ENCODE measurements around the gene TP53INP2. TPM values are rescaled to one million over a fixed set of nuclear protein-coding genes. Genes with fewer than 3 reads are reported as not detected.

TP53INP2 gene
- total RNA-seq, 1 experiment from 2014 or later: 7.1 TPM

GRCh38 chr20:34709044-34709830, 5.1 kb downstream of the TP53INP2 start (continued):
- TF ChIP-seq REST (IDR thresholded peaks at IDR 0.05; ENCODE audit: low read depth): no peak

DNA sequence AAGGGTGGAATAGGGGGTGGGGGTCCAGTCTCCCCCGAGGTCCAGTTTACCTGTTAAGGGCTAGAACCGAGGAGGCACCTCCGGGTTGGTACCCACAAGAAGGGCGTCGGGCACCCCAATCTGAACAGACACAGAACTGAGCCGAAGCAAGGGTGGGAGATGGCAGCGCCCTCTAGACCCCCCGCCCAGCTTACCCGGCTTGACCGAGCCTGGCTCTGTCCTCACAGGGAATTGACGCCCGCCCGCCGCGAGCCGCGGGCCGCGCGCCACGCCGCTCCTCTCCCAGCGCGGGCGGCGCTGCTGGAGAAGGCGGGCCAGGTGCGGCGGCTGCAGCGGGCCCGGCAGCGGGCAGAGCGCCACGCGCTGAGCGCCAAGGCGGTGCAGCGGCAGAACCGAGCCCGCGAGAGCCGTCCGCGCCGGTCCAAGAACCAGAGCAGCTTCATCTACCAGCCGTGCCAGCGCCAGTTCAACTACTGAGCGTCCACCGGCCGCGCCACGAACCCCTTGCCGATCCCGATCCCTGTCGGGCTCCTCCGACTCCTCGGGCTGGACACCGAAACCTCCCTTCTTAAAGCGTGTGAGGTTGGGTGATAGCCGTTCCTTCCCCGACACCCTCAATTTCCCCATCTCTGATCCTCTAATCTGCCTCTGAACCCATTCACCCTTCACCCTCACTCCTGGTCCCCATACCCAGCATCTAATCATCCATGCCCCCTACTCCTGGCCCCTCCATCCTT, 5.9 kb downstream of the TP53INP2 start:
- ATAC-seq: peak; percentile 67
- no peaks in the 10 kb centered on the region for H4K20me1 ChIP-seq (ENCODE audit: insufficient read depth)
- no TSS peak for BruUV-seq (replicated peaks)
- intact Hi-C loops (cut with micrococcal nuclease): loop anchor here (2.0 to 5.0 kb wide), 3 partner anchors 131 to 519 kb away; no protein-coding TSS in a partner anchor
- no peaks in the 10 kb centered on the region for H3K36me3 ChIP-seq (ENCODE audit: control insufficient read depth in 1 of 2, insufficient read depth in 2 of 2, low read length in 2 of 2)
- no peaks in the 10 kb centered on the region for H3K27me3 ChIP-seq (ENCODE audit: insufficient read depth, low read length)
- H3K4me2 ChIP-seq (ENCODE audit: low read length): peak overlapping the region; percentile 90
- ChIA-PET CTCF (interaction anchor here (1.7 to 2.0 kb wide), 3 partner anchors 13 to 519 kb away, joined by 4 to 7 read pairs (median 6); no protein-coding TSS in a partner anchor), POLR2A (no interaction called here), RAD21 (ENCODE audit: low non-redundant PET in 1 of 2, low total read pairs in 2 of 2, uncharacterized antibody in 2 of 2, unreplicated experiment in 2 of 2) (interaction anchor here in 1 of 2 experiments (1.2 to 1.5 kb wide), 2 partner anchors 131 to 397 kb away, joined by 3 to 6 read pairs; no protein-coding TSS in a partner anchor)
- no peak overlapping the region for H2AFZ ChIP-seq (ENCODE audit: low read depth, low read length, poor library complexity, severe bottlenecking)
- peak overlapping the region; percentile 66 to 77 for H3K4me3 ChIP-seq (replicated peaks in 1 of 2; ENCODE audit: low read depth in 1 of 2, low read length in 2 of 2)
- TF ChIP-seq, protein P1, sequence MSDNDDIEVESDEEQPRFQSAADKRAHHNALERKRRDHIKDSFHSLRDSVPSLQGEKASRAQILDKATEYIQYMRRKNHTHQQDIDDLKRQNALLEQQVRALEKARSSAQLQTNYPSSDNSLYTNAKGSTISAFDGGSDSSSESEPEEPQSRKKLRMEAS (IDR thresholded peaks at IDR 0.05): peak; percentile 73
- TF ChIP-seq EZH2 (IDR thresholded peaks at IDR 0.05) (no peak), CTCF (IDR thresholded peaks at IDR 0.05 in 2 of 3, conservative IDR thresholded peaks at IDR 0.05 in 1 of 3; ENCODE audit: borderline replicate concordance in 1 of 3, insufficient read depth in 1 of 3, low read depth in 2 of 3, low read length in 2 of 3) (peak in 1 of 3 experiments; percentile 40; a peak in 3 of 6 replicates), TCF7L2 (IDR thresholded peaks at IDR 0.05; ENCODE audit: borderline replicate concordance, extremely low read depth, insufficient read depth, insufficient read length) (peak; percentile 20)
- peak overlapping the region; percentile 77 for H3K9ac ChIP-seq (ENCODE audit: low read length)
- peak overlapping the region; percentile 88 for H3K27ac ChIP-seq (ENCODE audit: low read depth, low read length)
- H3K9me3 ChIP-seq (ENCODE audit: control insufficient read depth in 1 of 2, insufficient read depth in 1 of 2, low read depth in 1 of 2, low read length in 2 of 2): no peaks in the 10 kb centered on the region
- no peaks in the 10 kb centered on the region for H3K79me2 ChIP-seq (ENCODE audit: insufficient read depth, low read length)
- peak; percentile 42 for DNase-seq (ENCODE audit: low read depth, low spot score)
- H3K4me1 ChIP-seq (ENCODE audit: control insufficient read depth in 1 of 2, insufficient read depth in 2 of 2, low read length in 2 of 2): peaks cover 20 to 50% of the 10 kb centered on the region in 2 experiments
- H3K9me2 ChIP-seq (ENCODE audit: insufficient read depth): no peaks in the 10 kb centered on the region

Measured in HCT116 (cell line).